Heart right ventricle (tissue), 16 donors: ENCODE data around the gene SNX15. TPM values are rescaled to one million over a fixed set of nuclear protein-coding genes. Genes with fewer than 3 reads are reported as not detected.

ENCODE experiments used
- ATAC-seq, 8 donors: fragments of 200-7000 bp; cut with Tn5 transposase; one replicate each; pipeline ENCODE4 v1.9.1; 2020; ENCODE audit warnings: mild to moderate bottlenecking in 8 of 8, moderate library complexity in 8 of 8, moderate number of reproducible peaks in 1 of 8
- DNase-seq, 2 donors: peaks; one replicate each; pipeline ENCODE4 v3.0.0-alpha.2; 2020
- H3K27ac ChIP-seq, 10 donors: fragments of 200-600 bp; sonication (generic) in 2 of 10; one replicate each; pipeline versions ENCODE4 v1.5.0 to v1.8.0; 2020 to 2022; ENCODE audit warnings: mild to moderate bottlenecking in 3 of 10
- H3K27me3 ChIP-seq, 7 donors: fragments of 200-600 bp; one replicate each; pipeline ENCODE4 v1.8.0; 2021 to 2022; ENCODE audit warnings: mild to moderate bottlenecking in 2 of 7
- H3K36me3 ChIP-seq, 9 donors: fragments of 200-600 bp; sonication (generic) in 1 of 9; one replicate each; pipeline versions ENCODE4 v1.5.0 to v1.8.0; 2020 to 2022; ENCODE audit warnings: mild to moderate bottlenecking in 2 of 9
- H3K4me1 ChIP-seq, 9 donors: fragments of 200-600 bp; sonication (generic) in 1 of 9; one replicate each; pipeline versions ENCODE4 v1.5.0 to v1.8.0; 2020 to 2022; ENCODE audit warnings: mild to moderate bottlenecking in 4 of 9
- H3K4me3 ChIP-seq, 10 donors: fragments of 200-600 bp; sonication (generic) in 2 of 10; one replicate each; pipeline versions ENCODE4 v1.5.0 to v1.8.0; 2020 to 2022; ENCODE audit warnings: mild to moderate bottlenecking in 7 of 10, moderate library complexity in 2 of 10
- H3K9me3 ChIP-seq, 11 donors: fragments of 200-600 bp in 10 of 11; sonication (generic) in 2 of 11; one replicate each; pipeline versions ENCODE4 v1.5.0 to v1.8.0; 2013 to 2022; ENCODE audit warnings: mild to moderate bottlenecking in 2 of 11, control low read depth in 1 of 11, moderate library complexity in 1 of 11
- CTCF ChIP-seq, 9 donors: fragments of 200-600 bp; sonication (generic) in 2 of 9; IDR thresholded peaks; one replicate each; pipeline versions ENCODE4 v1.5.0 to v1.8.0; 2021 to 2022; ENCODE audit warnings: antibody characterized with exemption in 9 of 9, mild to moderate bottlenecking in 5 of 9, moderate library complexity in 1 of 9
- WGBS, 2 donors: extraction: QIAGEN DNeasy Blood & Tissue Kit; methylation state at CpG; one replicate each; pipeline ENCODE4 v1.1.7; 2013; ENCODE audit warnings: inconsistent platforms in 1 of 2; 5-methylcytosine and 5-hydroxymethylcytosine counted together
- intact Hi-C, 10 donors: fragments of 100-400 bp; cut with DNase I; formaldehyde crosslinking; loops; one replicate each; pipeline versions ENCODE4 v1.11.1 to v1.14.2; 2022
- polyA plus RNA-seq, 2 donors: library from polyadenylated mRNA; stranded (reverse); fragments of 200-250 nt; gene quantifications; one replicate each; pipeline ENCODE4 v1.2.3, GENCODE V29; 2013
- total RNA-seq, 10 donors: library from RNA; stranded (reverse); fragmentation: NEBNext Ultra II Directional in 3 of 10; extraction: Animal tissue kit (Norgen Biotek cat#: 25700) in 3 of 10; gene quantifications; one replicate each; pipeline versions ENCODE4 v1.2.1 to v1.2.4, GENCODE V29; 2021 to 2023
- donor health status: Arrhythmogenic right ventricular cardiomyopathy.
- donor health status: ischemic (EF 13 %, LVEDD 7.1; RV severe dilation, severe dysfunction).
- donor health status: healthy with polysubstance abuse.
- donor health status: DM: no; HTN: yes; CAD: no.
- donor health status: DM: no; HTN: no; CAD: no.
- donor health status: ischemic (EF 25% LVEDD 6.9; RV normal size, moderate dysfunction).
- donor health status: ischemic (EF 25% LVEDD 5.7; RV mildly dilated, moderate dysfunction).
- donor health status: healthy.
- donor health status: DM: yes; HTN: yes; CAD: no.
- donor health status: Ischemic cardiomyopathy.
- donor health status: ischemic (EF 35%, LVEDD 5.7; RV mildly dilated, moderate dysfunction).
- donor health status: nonischemic (EF 11% LVEDD 7.7; RV severe dilation, severe dysfunction).
- donor health status: DM: yes; HTN: yes; CAD: no.
- donor health status: PGD.
- donor health status: ischemic (EF 29% LVEDD 5.4; RV normal size, mild dysfunction).
- donor health status: nonischemic (EF 23%, LVEDD 6.1; RV moderate dilation, normal function).

SNX15 gene
- total and polyA plus RNA-seq, 12 donors, result 11.4 to 23.2 (median 15.3) TPM

GRCh38 chr11:65085446-65085845 is 58.2 kb downstream of the SNX15 start:
- Histone ChIP-seq H3K27ac (no peak overlapping the region), H3K4me1 (peaks cover 6 to 34% (median 20%) of the 10 kb centered on the region in 9 donors), H3K36me3 (peaks cover 0 to 58% (median 17%) of the 10 kb centered on the region in 9 donors), H3K9me3 (no peaks in the 10 kb centered on the region), H3K27me3 (no peaks in the 10 kb centered on the region), H3K4me3 (peak overlapping the region in 3 of 10 donors; percentile 70 to 82 (median 73))
- WGBS, 2 donors, result 88 to 94% methylated on average over 4 of the region's 4 CpGs
- intact Hi-C loops, result loop anchor here in 5 of 10 donors (2.0 to 10.0 kb wide), 6 partner anchors 37 to 161 kb away; partner anchors contain the start of genes ARL2 (in 1 of the 5), FAU (in 1 of the 5), MRPL49 (in 1 of the 5) and PPP2R5B (in 1 of the 5)
- no peak for TF ChIP-seq CTCF (IDR thresholded peaks at IDR 0.05)
- no peak for DNase-seq
- ATAC-seq, result no peak

GRCh38 chr11:65086809-65087208 is 59.6 kb downstream of the SNX15 start:
- Histone ChIP-seq H3K36me3 (peaks cover 0 to 52% (median 17%) of the 10 kb centered on the region in 9 donors), H3K27ac (no peak overlapping the region), H3K4me3 (no peak overlapping the region), H3K4me1 (peaks cover 6 to 28% (median 20%) of the 10 kb centered on the region in 9 donors), H3K9me3 (no peaks in the 10 kb centered on the region), H3K27me3 (no peaks in the 10 kb centered on the region)
- WGBS, 2 donors, result 93 to 94% methylated on average over 9 of the region's 9 CpGs
- intact Hi-C loops, result loop anchor here in 3 of 10 donors (5.0 to 10.0 kb wide), 3 partner anchors 40 to 162 kb away; partner anchors contain the start of genes ARL2 (in 1 of the 3) and PPP2R5B (in 1 of the 3)
- ATAC-seq (no peak), DNase-seq (no peak)
- TF ChIP-seq CTCF (IDR thresholded peaks at IDR 0.05), result no peak

GRCh38 chr11:65087216-65087615 is 60.0 kb downstream of the SNX15 start:
- no peaks in the 10 kb centered on the region for H3K9me3 ChIP-seq
- no peaks in the 10 kb centered on the region for H3K27me3 ChIP-seq
- intact Hi-C loops, result loop anchor here in 3 of 10 donors (5.0 to 10.0 kb wide), 3 partner anchors 40 to 162 kb away; partner anchors contain the start of genes ARL2 (in 1 of the 3) and PPP2R5B (in 1 of the 3)
- TF ChIP-seq CTCF (IDR thresholded peaks at IDR 0.05), result no peak
- no peak overlapping the region for H3K4me3 ChIP-seq
- H3K36me3 ChIP-seq, result peaks cover 0 to 52% (median 17%) of the 10 kb centered on the region in 9 donors
- no peak overlapping the region for H3K27ac ChIP-seq
- ATAC-seq, result no peak
- WGBS, 2 donors, result 91% methylated on average over 11 of the region's 11 CpGs
- peaks cover 6 to 27% (median 20%) of the 10 kb centered on the region in 9 donors for H3K4me1 ChIP-seq
- DNase-seq, result no peak

GRCh38 chr11:65087827-65088226 is 60.6 kb downstream of the SNX15 start:
- no peak for ATAC-seq
- intact Hi-C loops, result loop anchor here in 3 of 10 donors (5.0 to 10.0 kb wide), 3 partner anchors 41 to 163 kb away; partner anchors contain the start of genes ARL2 (in 1 of the 3) and PPP2R5B (in 1 of the 3)
- WGBS, 2 donors, result 92% methylated on average over 15 of the region's 15 CpGs
- peaks cover 6 to 23% (median 20%) of the 10 kb centered on the region in 9 donors for H3K4me1 ChIP-seq
- DNase-seq, result no peak
- no peak for TF ChIP-seq CTCF (IDR thresholded peaks at IDR 0.05)
- no peaks in the 10 kb centered on the region for H3K27me3 ChIP-seq
- no peak overlapping the region for H3K27ac ChIP-seq
- peaks cover 0 to 52% (median 17%) of the 10 kb centered on the region in 9 donors for H3K36me3 ChIP-seq
- H3K4me3 ChIP-seq, result no peak overlapping the region
- no peaks in the 10 kb centered on the region for H3K9me3 ChIP-seq
